Sigmoid colon (tissue), 7 donors: ENCODE results near the gene TOP1. TPM values are rescaled to one million over a fixed set of nuclear protein-coding genes. Genes with fewer than 3 reads are reported as not detected.
"Not testable (repeated sequence)": the region's sequence is repeated elsewhere in the genome, so short reads cannot be mapped to it uniquely, and the experiment has no call there.

Source experiments
- DNase-seq: peaks from one replicate; pipeline ENCODE4 v3.0.0-alpha.2; 2019
- H3K27ac ChIP-seq, 4 donors: fragments of 200-600 bp; sonication (generic); one replicate each; pipeline ENCODE4 v1.5.1; 2016 to 2019; ENCODE audit warnings: mild to moderate bottlenecking in 1 of 4
- H3K27me3 ChIP-seq, 3 donors: fragments of 200-600 bp; sonication (generic); one replicate each; pipeline ENCODE4 v1.5.1; 2019; ENCODE audit warnings: mild to moderate bottlenecking in 1 of 3
- H3K36me3 ChIP-seq, 4 donors: fragments of 200-600 bp; sonication (generic); one replicate each; pipeline ENCODE4 v1.5.1; 2016 to 2019
- H3K4me1 ChIP-seq, 4 donors: fragments of 200-600 bp; sonication (generic); one replicate each; pipeline ENCODE4 v1.5.1; 2017 to 2019
- H3K4me3 ChIP-seq, 4 donors: fragments of 200-600 bp; sonication (generic); one replicate each; pipeline ENCODE4 v1.5.1; 2017 to 2019; ENCODE audit warnings: mild to moderate bottlenecking in 2 of 4, moderate library complexity in 1 of 4
- H3K9me3 ChIP-seq, 4 donors: fragments of 200-600 bp in 3 of 4; sonication (generic) in 3 of 4; one replicate each; pipeline versions ENCODE4 v1.5.1 to v1.6.1; 2013 to 2019
- CTCF ChIP-seq, 4 experiments: fragments of 450-650 bp in 3 of 4; fragments of 200-600 bp in 1 of 4; IDR thresholded peaks; one replicate each; pipeline ENCODE4 v1.5.1; 2016 to 2019; ENCODE audit warnings: antibody characterized with exemption in 4 of 4, mild to moderate bottlenecking in 3 of 4, moderate library complexity in 2 of 4
- EP300 ChIP-seq, 4 donors: sonication (generic); formaldehyde crosslinking; IDR thresholded peaks; one replicate each; pipeline ENCODE4 v1.6.1; 2017; ENCODE audit warnings: antibody characterized with exemption in 4 of 4
- POLR2A ChIP-seq, 2 donors: fragments of 450-650 bp; IDR thresholded peaks; one replicate each; pipeline ENCODE4 v1.6.1; 2016; ENCODE audit warnings: antibody characterized with exemption in 2 of 2, mild to moderate bottlenecking in 2 of 2, moderate library complexity in 2 of 2
- POLR2AphosphoS5 ChIP-seq, 4 donors: sonication (generic); formaldehyde crosslinking; IDR thresholded peaks; one replicate each; pipeline ENCODE4 v1.6.1; 2017; ENCODE audit warnings: antibody characterized with exemption in 4 of 4
- WGBS, 2 donors: extraction: QIAGEN DNeasy Blood & Tissue Kit; methylation state at CpG; one replicate each; pipeline ENCODE4 v1.1.7; 2013; 5-methylcytosine and 5-hydroxymethylcytosine counted together
- intact Hi-C: fragments of 100-400 bp; cut with DNase I; formaldehyde crosslinking; loops from one replicate; pipeline ENCODE4 v1.15.1; 2023
- polyA plus RNA-seq, 3 donors: library from polyadenylated mRNA; stranded (reverse); fragments of 200-250 nt; gene quantifications; one replicate each; pipeline ENCODE4 v1.2.3, GENCODE V29; 2013
- total RNA-seq, 4 donors: library from RNA; depleted of rRNA; stranded (reverse); fragments of >200 nt; gene quantifications; one replicate each; pipeline ENCODE4 v1.1.0, GENCODE V29; 2016
- donor health status: healthy with polysubstance abuse.
- donor health status: Bipolar disorder and iron deficiency.
- donor health status: healthy.

TOP1 gene
- total and polyA plus RNA-seq, 7 donors, result 22.0 to 45.0 (median 26.4) TPM

- WGBS, 2 donors, result 93 to 94% methylated on average over 6 of the region's 6 CpGs
- intact Hi-C loops, result no loop called here
Measured at GRCh38 chr20:41125530-41126457, 97.2 kb downstream of the TOP1 start.

GRCh38 chr20:41126719-41127118, 98.1 kb downstream of the TOP1 start:
- TF ChIP-seq EP300 (IDR thresholded peaks at IDR 0.05), result no peak
- TF ChIP-seq POLR2AphosphoS5 (IDR thresholded peaks at IDR 0.05), result no peak
- TF ChIP-seq POLR2A (IDR thresholded peaks at IDR 0.05), result no peak
- no peak for TF ChIP-seq CTCF (IDR thresholded peaks at IDR 0.05)
- H3K36me3 ChIP-seq, result peaks cover 12 to 49% (median 35%) of the 10 kb centered on the region in 4 donors
- no peaks in the 10 kb centered on the region for H3K9me3 ChIP-seq
- H3K4me3 ChIP-seq, result no peak overlapping the region
- DNase-seq, result no peak
- no peaks in the 10 kb centered on the region for H3K4me1 ChIP-seq
- intact Hi-C loops, result no loop called here
- H3K27ac ChIP-seq, result no peak overlapping the region
- no peaks in the 10 kb centered on the region for H3K27me3 ChIP-seq
- WGBS, 2 donors, result 93 to 97% methylated on average over 3 of the region's 3 CpGs

More at GRCh38 chr20:41125530-41126457, 97.2 kb downstream of the TOP1 start:
- peaks cover 14 to 59% (median 44%) of the 10 kb centered on the region in 4 donors for H3K36me3 ChIP-seq
- DNase-seq, result no peak
- H3K27ac ChIP-seq, result no peak overlapping the region
- no peaks in the 10 kb centered on the region for H3K9me3 ChIP-seq
- no peak overlapping the region for H3K4me3 ChIP-seq
- H3K27me3 ChIP-seq, result no peaks in the 10 kb centered on the region
- TF ChIP-seq CTCF (IDR thresholded peaks at IDR 0.05) (no peak), POLR2AphosphoS5 (IDR thresholded peaks at IDR 0.05) (peak in 1 of 4 donors; percentile 6)
- H3K4me1 ChIP-seq, result no peaks in the 10 kb centered on the region

GRCh38 chr20:41128317-41128716, 99.7 kb downstream of the TOP1 start:
- peaks cover 0 to 33% (median 20%) of the 10 kb centered on the region in 4 donors for H3K36me3 ChIP-seq
- H3K27me3 ChIP-seq, H3K4me1 ChIP-seq, intact Hi-C loops, H3K4me3 ChIP-seq, DNase-seq, H3K27ac ChIP-seq, H3K9me3 ChIP-seq: not testable (repeated sequence)
- 0 to 80% methylated on average over 1 of the region's 3 CpGs for WGBS, 2 donors

- intact Hi-C loops, result loop anchor here (10.0 kb wide), 1 partner anchor 563 kb away; no protein-coding TSS in a partner anchor
- no peaks in the 10 kb centered on the region for H3K27me3 ChIP-seq
- 76 to 85% methylated on average over 5 of the region's 5 CpGs for WGBS, 2 donors
- peaks cover 0 to 9% (median 4%) of the 10 kb centered on the region in 4 donors for H3K4me1 ChIP-seq
- no peak for DNase-seq
- H3K9me3 ChIP-seq, result no peaks in the 10 kb centered on the region
- H3K36me3 ChIP-seq, result no peaks in the 10 kb centered on the region
- TF ChIP-seq CTCF (IDR thresholded peaks at IDR 0.05) (no peak), EP300 (IDR thresholded peaks at IDR 0.05) (no peak), POLR2A (IDR thresholded peaks at IDR 0.05) (no peak), POLR2AphosphoS5 (IDR thresholded peaks at IDR 0.05) (no peak)
- no peak overlapping the region for H3K4me3 ChIP-seq
- no peak overlapping the region for H3K27ac ChIP-seq
Measured at GRCh38 chr20:41131594-41132387, 103.2 kb downstream of the TOP1 start.

- not testable (repeated sequence) for H3K27me3 ChIP-seq, DNase-seq, H3K4me1 ChIP-seq, H3K36me3 ChIP-seq, H3K27ac ChIP-seq, H3K9me3 ChIP-seq, H3K4me3 ChIP-seq
- 87 to 92% methylated on average over 9 of the region's 9 CpGs for WGBS, 2 donors
- intact Hi-C loops, result loop anchor here (10.0 kb wide), 1 partner anchor 562 kb away; no protein-coding TSS in a partner anchor
Measured at GRCh38 chr20:41132388-41132775, 103.8 kb downstream of the TOP1 start.
